ENCODE results near the gene TMEM204.

GRCh38 chr16:1511662-1512569 lies 21.6 kb upstream of the TMEM204 start:
- TF ChIP-seq CTCF (conservative IDR thresholded peaks at IDR 0.05 in 1 of 2, IDR thresholded peaks at IDR 0.05 in 1 of 2; ENCODE audit: low read depth in 1 of 2, low read length in 2 of 2) (no peak), EZH2 (IDR thresholded peaks at IDR 0.05; ENCODE audit: low read length, missing control alignments) (no peak)

Data from fibroblast of lung (primary cell).